DMS 273 treated with DMSO at 0.1 percent for 48 hours (cell line): Measurements from ENCODE around the gene TRIM13.
"Not testable (repeated sequence)": the region's sequence is repeated elsewhere in the genome, so short reads cannot be mapped to it uniquely, and the experiment has no call there.

Experiments
- DNase-seq: peaks from one replicate; lab custom pipeline; 2025; lab: John Stamatoyannopoulos, UW

The TRIM13 gene

GRCh38 chr13:50060718-50061117 is 63.9 kb downstream of the TRIM13 start:
- no peak for DNase-seq

DNA sequence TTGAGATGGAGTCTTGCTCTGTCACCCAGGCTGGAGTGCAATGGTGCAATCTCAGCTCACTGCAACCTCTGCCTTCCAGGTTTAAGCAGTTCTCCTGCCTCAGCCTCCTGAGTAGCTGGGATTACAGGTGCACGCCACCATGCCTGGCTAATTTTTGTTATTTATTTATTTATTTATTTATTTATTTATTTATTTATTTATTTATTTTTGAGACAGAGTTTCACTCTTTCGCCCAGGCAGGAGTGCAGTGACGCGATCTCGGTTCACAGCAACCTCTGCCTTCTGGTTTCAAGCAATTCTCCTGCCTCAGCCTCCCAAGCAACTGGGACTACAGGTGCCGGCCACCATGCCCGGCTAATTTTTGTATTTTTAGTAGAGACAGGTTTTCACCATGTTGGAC is 65.5 kb downstream of the TRIM13 start:
- not testable (repeated sequence) for DNase-seq

- DNase-seq = no peak
These were observed 68.9 kb downstream of the TRIM13 start for GRCh38 chr13:50065712-50066111.
